Progenitor cell of endocrine pancreas (in vitro differentiated cells): ENCODE measurements around the gene OPA1. TPM values are rescaled to one million over a fixed set of nuclear protein-coding genes. Genes with fewer than 3 reads are reported as not detected.

Source experiments
- DNase-seq: peaks from one replicate; pipeline ENCODE4 v3.0.0; 2021; ENCODE audit warnings: low spot score; ENCODE audit not compliant: unreplicated experiment
- H3K27ac Mint-ChIP-seq: 2 replicates; pipeline ENCODE4 v1.8.0; 2021; ENCODE audit warnings: mild to moderate bottlenecking, moderate library complexity, mixed read lengths
- H3K27me3 Mint-ChIP-seq: 2 replicates; pipeline ENCODE4 v1.8.0; 2021; ENCODE audit warnings: mixed read lengths
- H3K36me3 Mint-ChIP-seq: 2 replicates; pipeline ENCODE4 v1.8.0; 2022; ENCODE audit warnings: mixed read lengths; ENCODE audit not compliant: insufficient read depth
- H3K4me1 Mint-ChIP-seq: 2 replicates; pipeline ENCODE4 v1.8.0; 2021; ENCODE audit warnings: low read depth, mixed read lengths
- H3K4me3 Mint-ChIP-seq: 2 replicates; pipeline ENCODE4 v1.8.0; 2021; ENCODE audit warnings: low read depth, mild to moderate bottlenecking, moderate library complexity, mixed read lengths
- H3K9me3 Mint-ChIP-seq: 2 replicates; pipeline ENCODE4 v1.8.0; 2021; ENCODE audit warnings: low read depth, mixed read lengths
- total RNA-seq: library from RNA; stranded (reverse); gene quantifications from 2 replicates; pipeline ENCODE4 v1.2.1, GENCODE V29; 2021
- TF ChIP-seq, protein P1 (sequence below): fragments of 200-600 bp; sonication (generic); IDR thresholded peaks from one replicate; pipeline ENCODE4 v1.5.0; 2021; ENCODE audit warnings: antibody characterized with exemption, mild to moderate bottlenecking; ENCODE audit not compliant: unreplicated experiment

The OPA1 gene
- total RNA-seq, 1 donor from 2014 or later, result 60.8 TPM

DNA sequence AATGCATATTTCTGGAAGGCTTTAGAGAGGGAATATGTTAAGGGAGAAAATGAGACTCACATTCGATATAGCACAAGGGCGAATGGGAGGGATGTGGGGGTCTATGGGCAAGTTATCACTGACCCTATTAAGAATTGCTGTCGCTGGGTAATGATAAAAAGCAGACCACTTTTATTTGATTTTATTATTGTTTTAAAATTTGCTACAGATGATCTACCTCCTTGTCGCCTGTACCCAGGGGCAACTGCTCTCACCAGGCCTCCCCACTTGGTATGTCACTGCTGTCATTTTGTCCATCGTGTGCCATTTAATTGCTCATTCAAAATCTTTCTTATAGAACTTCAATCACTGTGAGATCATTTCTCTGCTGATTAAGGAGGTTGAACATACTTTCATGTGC, 153.8 kb downstream of the OPA1 start:
- Mint-ChIP-seq H3K4me1 (peaks cover 36% of the 10 kb centered on the region), H3K27ac (no peak overlapping the region), H3K27me3 (no peaks in the 10 kb centered on the region), H3K9me3 (peaks cover 11% of the 10 kb centered on the region), H3K36me3 (peaks cover 2% of the 10 kb centered on the region), H3K4me3 (no peak overlapping the region)
- TF ChIP-seq, protein P1, sequence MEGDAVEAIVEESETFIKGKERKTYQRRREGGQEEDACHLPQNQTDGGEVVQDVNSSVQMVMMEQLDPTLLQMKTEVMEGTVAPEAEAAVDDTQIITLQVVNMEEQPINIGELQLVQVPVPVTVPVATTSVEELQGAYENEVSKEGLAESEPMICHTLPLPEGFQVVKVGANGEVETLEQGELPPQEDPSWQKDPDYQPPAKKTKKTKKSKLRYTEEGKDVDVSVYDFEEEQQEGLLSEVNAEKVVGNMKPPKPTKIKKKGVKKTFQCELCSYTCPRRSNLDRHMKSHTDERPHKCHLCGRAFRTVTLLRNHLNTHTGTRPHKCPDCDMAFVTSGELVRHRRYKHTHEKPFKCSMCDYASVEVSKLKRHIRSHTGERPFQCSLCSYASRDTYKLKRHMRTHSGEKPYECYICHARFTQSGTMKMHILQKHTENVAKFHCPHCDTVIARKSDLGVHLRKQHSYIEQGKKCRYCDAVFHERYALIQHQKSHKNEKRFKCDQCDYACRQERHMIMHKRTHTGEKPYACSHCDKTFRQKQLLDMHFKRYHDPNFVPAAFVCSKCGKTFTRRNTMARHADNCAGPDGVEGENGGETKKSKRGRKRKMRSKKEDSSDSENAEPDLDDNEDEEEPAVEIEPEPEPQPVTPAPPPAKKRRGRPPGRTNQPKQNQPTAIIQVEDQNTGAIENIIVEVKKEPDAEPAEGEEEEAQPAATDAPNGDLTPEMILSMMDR, result no peak
- no peak for DNase-seq

Other genes starting within 250 kb of the OPA1 start
- gene ATP13A5, start 214.5 kb upstream of the OPA1 start, total RNA-seq, result 0.07 and 0.29 TPM in 2 replicates
- gene ATP13A4, start 38.3 kb upstream of the OPA1 start, total RNA-seq, result 6.8 and 8.1 TPM in 2 replicates